Measurements from ENCODE around the gene KSR2.

Gene KSR2

GRCh38 chr12:117457189-117457588 is 511.6 kb downstream of the KSR2 start:
- H3K27ac ChIP-seq: no peak overlapping the region
- ChIA-PET CTCF (no interaction called here), POLR2A (ENCODE audit: low non-redundant PET) (no interaction called here)
- DNase-seq (ENCODE audit: low spot score): no peak
- TF ChIP-seq, protein P1, sequence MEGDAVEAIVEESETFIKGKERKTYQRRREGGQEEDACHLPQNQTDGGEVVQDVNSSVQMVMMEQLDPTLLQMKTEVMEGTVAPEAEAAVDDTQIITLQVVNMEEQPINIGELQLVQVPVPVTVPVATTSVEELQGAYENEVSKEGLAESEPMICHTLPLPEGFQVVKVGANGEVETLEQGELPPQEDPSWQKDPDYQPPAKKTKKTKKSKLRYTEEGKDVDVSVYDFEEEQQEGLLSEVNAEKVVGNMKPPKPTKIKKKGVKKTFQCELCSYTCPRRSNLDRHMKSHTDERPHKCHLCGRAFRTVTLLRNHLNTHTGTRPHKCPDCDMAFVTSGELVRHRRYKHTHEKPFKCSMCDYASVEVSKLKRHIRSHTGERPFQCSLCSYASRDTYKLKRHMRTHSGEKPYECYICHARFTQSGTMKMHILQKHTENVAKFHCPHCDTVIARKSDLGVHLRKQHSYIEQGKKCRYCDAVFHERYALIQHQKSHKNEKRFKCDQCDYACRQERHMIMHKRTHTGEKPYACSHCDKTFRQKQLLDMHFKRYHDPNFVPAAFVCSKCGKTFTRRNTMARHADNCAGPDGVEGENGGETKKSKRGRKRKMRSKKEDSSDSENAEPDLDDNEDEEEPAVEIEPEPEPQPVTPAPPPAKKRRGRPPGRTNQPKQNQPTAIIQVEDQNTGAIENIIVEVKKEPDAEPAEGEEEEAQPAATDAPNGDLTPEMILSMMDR (conservative IDR thresholded peaks at IDR 0.05; ENCODE audit: low read depth): no peak

GRCh38 chr12:117456076-117456475 is 512.7 kb downstream of the KSR2 start:
- CTCF ChIA-PET: no interaction called here
- POLR2A ChIA-PET (ENCODE audit: low non-redundant PET): no interaction called here
- TF ChIP-seq, protein P1 (conservative IDR thresholded peaks at IDR 0.05; ENCODE audit: low read depth): no peak
- no peak for DNase-seq (ENCODE audit: low spot score)
- H3K27ac ChIP-seq: no peak overlapping the region

DNA sequence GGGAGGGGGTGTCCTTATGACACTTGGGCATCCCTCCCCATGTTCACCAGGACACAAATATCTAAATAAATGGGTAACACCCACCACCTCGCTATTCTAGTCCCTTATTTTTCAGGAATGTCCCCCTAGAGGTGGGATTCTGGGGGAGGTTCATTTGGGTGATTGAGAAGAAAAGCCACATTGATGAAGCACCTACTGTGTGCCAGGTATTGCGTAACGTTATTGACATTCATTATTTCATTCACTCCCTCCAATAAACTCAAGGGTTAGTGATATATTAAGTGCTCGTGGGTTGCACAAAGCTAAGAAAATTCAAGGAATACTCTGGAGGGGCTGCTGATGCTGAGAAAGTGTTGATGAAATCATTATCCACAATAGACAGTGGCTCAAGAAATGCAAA is 514.8 kb downstream of the KSR2 start:
- TF ChIP-seq, protein P1 (conservative IDR thresholded peaks at IDR 0.05; ENCODE audit: low read depth): no peak
- no peak overlapping the region for H3K27ac ChIP-seq
- no peak for DNase-seq (ENCODE audit: low spot score)
- CTCF ChIA-PET: no interaction called here
- POLR2A ChIA-PET (ENCODE audit: low non-redundant PET): no interaction called here

DNA sequence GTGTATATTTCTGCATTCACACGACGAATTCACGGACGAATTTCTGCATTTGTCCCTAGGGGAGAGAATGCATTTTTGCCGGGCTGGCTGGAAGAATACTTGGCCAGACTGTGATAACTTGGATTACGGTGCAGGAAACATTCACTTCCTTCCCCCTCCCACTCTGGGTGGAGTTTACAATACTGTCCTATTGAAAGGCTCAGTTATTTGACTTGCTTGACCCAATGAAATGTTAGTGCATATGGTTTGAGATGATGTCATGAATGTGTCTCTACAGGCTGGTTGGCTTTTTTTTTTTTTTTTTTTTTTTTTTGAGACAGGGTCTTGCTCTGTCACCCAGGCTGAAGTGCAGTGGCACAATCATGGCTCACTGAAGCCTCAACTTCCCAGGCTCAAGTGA is 516.7 kb downstream of the KSR2 start:
- H3K27ac ChIP-seq: no peak overlapping the region
- DNase-seq (ENCODE audit: low spot score): no peak
- TF ChIP-seq, protein P1 (conservative IDR thresholded peaks at IDR 0.05; ENCODE audit: low read depth): no peak
- ChIA-PET CTCF (no interaction called here), POLR2A (ENCODE audit: low non-redundant PET) (no interaction called here)

GRCh38 chr12:117450209-117450608 is 518.6 kb downstream of the KSR2 start:
- no peak overlapping the region for H3K27ac ChIP-seq
- TF ChIP-seq, protein P1 (conservative IDR thresholded peaks at IDR 0.05; ENCODE audit: low read depth): no peak
- CTCF ChIA-PET: no interaction called here
- POLR2A ChIA-PET (ENCODE audit: low non-redundant PET): no interaction called here
- DNase-seq (ENCODE audit: low spot score): no peak

- TF ChIP-seq, protein P1 (conservative IDR thresholded peaks at IDR 0.05; ENCODE audit: low read depth): no peak
- ChIA-PET POLR2A (ENCODE audit: low non-redundant PET) (no interaction called here), CTCF (no interaction called here)
- DNase-seq (ENCODE audit: low spot score): no peak
- H3K27ac ChIP-seq: no peak overlapping the region
Observed at GRCh38 chr12:117447665-117448366, 521.0 kb downstream of the KSR2 start.

Measured in RWPE1 (cell line).